Thyroid gland (tissue), 4 donors: ENCODE data around the gene PTGDS.

ENCODE experiments used
- POLR2A ChIP-seq, 2 donors: fragments of 450-650 bp; IDR thresholded peaks; one replicate each; pipeline ENCODE4 v1.6.1; 2017; ENCODE audit warnings: antibody characterized with exemption in 2 of 2, mild to moderate bottlenecking in 2 of 2, moderate library complexity in 1 of 2
- TF ChIP-seq, protein P1 (sequence below), 6 experiments: fragments of 200-600 bp in 3 of 6; fragments of 450-650 bp in 3 of 6; sonication (generic) in 3 of 6; IDR thresholded peaks; one replicate each; pipeline ENCODE4 v1.5.1; 2016 to 2019; ENCODE audit warnings: antibody characterized with exemption in 6 of 6, mild to moderate bottlenecking in 2 of 6, inconsistent platforms in 1 of 6, moderate library complexity in 1 of 6

DNA sequence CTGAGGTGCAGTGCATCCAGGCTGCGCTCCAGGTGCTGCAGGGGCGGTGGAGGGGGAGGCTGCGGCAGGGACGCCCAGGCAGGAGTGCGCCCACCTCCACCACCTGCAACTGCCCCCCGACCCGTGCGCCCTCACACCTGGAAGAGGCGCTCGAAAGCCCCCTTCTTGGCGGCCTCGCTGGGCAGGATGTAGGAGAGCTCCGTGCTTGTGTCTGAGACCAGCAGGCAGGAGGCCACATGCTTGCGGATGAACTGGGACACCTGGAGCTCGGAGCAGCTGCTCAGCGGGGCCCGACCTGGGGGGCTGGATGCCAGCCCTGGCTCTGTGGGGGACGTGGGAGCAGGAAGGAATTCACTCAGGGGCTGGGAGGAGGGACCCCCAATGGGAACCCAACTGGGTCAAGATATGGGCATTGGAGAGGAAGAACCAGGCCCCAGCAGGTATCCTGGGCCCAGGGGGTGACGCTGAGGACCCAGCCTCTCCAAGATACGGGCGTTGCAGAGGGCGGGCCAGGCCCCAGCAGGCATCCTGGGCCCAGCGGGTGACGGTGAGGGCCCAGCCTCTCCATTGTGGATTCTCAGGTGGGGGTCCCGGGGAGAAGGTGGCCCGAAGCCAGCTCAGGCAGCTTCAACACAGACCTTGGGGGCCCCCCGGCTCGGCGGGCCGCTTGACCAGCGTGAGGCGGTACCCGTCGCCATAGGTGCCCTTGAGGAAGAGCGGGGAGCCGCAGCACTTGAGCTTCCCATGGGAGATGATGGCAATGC is 37.7 kb downstream of the PTGDS start:
- no peak for TF ChIP-seq POLR2A (IDR thresholded peaks at IDR 0.05)
- TF ChIP-seq, protein P1, sequence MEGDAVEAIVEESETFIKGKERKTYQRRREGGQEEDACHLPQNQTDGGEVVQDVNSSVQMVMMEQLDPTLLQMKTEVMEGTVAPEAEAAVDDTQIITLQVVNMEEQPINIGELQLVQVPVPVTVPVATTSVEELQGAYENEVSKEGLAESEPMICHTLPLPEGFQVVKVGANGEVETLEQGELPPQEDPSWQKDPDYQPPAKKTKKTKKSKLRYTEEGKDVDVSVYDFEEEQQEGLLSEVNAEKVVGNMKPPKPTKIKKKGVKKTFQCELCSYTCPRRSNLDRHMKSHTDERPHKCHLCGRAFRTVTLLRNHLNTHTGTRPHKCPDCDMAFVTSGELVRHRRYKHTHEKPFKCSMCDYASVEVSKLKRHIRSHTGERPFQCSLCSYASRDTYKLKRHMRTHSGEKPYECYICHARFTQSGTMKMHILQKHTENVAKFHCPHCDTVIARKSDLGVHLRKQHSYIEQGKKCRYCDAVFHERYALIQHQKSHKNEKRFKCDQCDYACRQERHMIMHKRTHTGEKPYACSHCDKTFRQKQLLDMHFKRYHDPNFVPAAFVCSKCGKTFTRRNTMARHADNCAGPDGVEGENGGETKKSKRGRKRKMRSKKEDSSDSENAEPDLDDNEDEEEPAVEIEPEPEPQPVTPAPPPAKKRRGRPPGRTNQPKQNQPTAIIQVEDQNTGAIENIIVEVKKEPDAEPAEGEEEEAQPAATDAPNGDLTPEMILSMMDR (IDR thresholded peaks at IDR 0.05), result no peak
